GM18498 (cell line): Measurements from ENCODE around the gene MRPL55.
A peak's percentile ranks its signal among the peaks of the same experiment; 100 is the strongest.

Experiments
- ATAC-seq: cut with Tn5 transposase; IDR thresholded peaks from one replicate; pipeline ENCODE4 v1.9.1; 2021; ENCODE audit warnings: mild to moderate bottlenecking, moderate library complexity; ENCODE audit not compliant: unreplicated experiment

Gene MRPL55

GRCh38 chr1:228088586-228089498, 20.3 kb downstream of the MRPL55 start:
- no peak for ATAC-seq

- no peak for ATAC-seq
Measured at GRCh38 chr1:228087771-228088251, 21.3 kb downstream of the MRPL55 start.

GRCh38 chr1:228085287-228085951, 23.7 kb downstream of the MRPL55 start:
- ATAC-seq = no peak

GRCh38 chr1:228084797-228085196, 24.3 kb downstream of the MRPL55 start:
- ATAC-seq = no peak

GRCh38 chr1:228084325-228084724, 24.8 kb downstream of the MRPL55 start:
- ATAC-seq = no peak

GRCh38 chr1:228083871-228084278, 25.2 kb downstream of the MRPL55 start:
- ATAC-seq = no peak

- peak; percentile 24 for ATAC-seq
Measured at GRCh38 chr1:228082918-228083870, 25.9 kb downstream of the MRPL55 start.

- ATAC-seq = peak; percentile 75
Measured at GRCh38 chr1:228082214-228082917, 26.7 kb downstream of the MRPL55 start, which contains the start of gene ARF1. Gene ARF1, plus strand, starts transcription at chr1:228082708. Its CDS starts 14,407 bp downstream, at chr1:228097115.

GRCh38 chr1:228081578-228082213, 27.4 kb downstream of the MRPL55 start:
- ATAC-seq = peak; percentile 29

- no peak for ATAC-seq
Measured at GRCh38 chr1:228081144-228081543, 28.0 kb downstream of the MRPL55 start.

- ATAC-seq = no peak
Measured at GRCh38 chr1:228079601-228080263, 29.4 kb downstream of the MRPL55 start.

- ATAC-seq = no peak
Measured at GRCh38 chr1:228079013-228079412, 30.1 kb downstream of the MRPL55 start.

GRCh38 chr1:228077565-228078330, 31.4 kb downstream of the MRPL55 start:
- ATAC-seq = no peak

GRCh38 chr1:228076796-228077430, 32.2 kb downstream of the MRPL55 start:
- ATAC-seq = no peak

GRCh38 chr1:228075801-228076271, 33.3 kb downstream of the MRPL55 start:
- ATAC-seq = no peak

- no peak for ATAC-seq
Measured at GRCh38 chr1:228074954-228075730, 34.0 kb downstream of the MRPL55 start.
